GM12878 (cell line): ENCODE measurements around the gene MSH5. TPM values are rescaled to one million over a fixed set of nuclear protein-coding genes. Genes with fewer than 3 reads are reported as not detected.

ENCODE experiments used
- ATF3 ChIP-seq: IDR thresholded peaks from 2 replicates; pipeline ENCODE4 v1.6.1; 2011; ENCODE audit warnings: low read depth, mild to moderate bottlenecking, low read length, moderate library complexity, borderline replicate concordance; ENCODE audit errors: extremely low read depth
- ATF7 ChIP-seq: fragments of 450-650 bp; IDR thresholded peaks from 2 replicates; pipeline ENCODE4 v1.6.1; 2016; ENCODE audit warnings: low read depth, mild to moderate bottlenecking
- BCL3 ChIP-seq: IDR thresholded peaks from 2 replicates; pipeline ENCODE4 v1.6.1; 2011; ENCODE audit warnings: borderline replicate concordance, low read depth, mild to moderate bottlenecking, moderate library complexity, low read length; ENCODE audit not compliant: insufficient read depth, poor library complexity, severe bottlenecking
- BCLAF1 ChIP-seq: fragments of 450-650 bp; IDR thresholded peaks from 2 replicates; pipeline ENCODE4 v1.6.1; 2017; ENCODE audit warnings: antibody characterized with exemption, mild to moderate bottlenecking, moderate library complexity
- CEBPB ChIP-seq, 2 experiments: fragments of 150-350 bp in 1 of 2; IDR thresholded peaks; 2 replicates each; pipeline ENCODE4 v1.6.1; 2012 to 2014; ENCODE audit warnings: low read depth in 2 of 2, low read length in 2 of 2, borderline replicate concordance in 1 of 2, inconsistent platforms in 1 of 2
- CEBPZ ChIP-seq: fragments of 150-350 bp; IDR thresholded peaks from 2 replicates; pipeline ENCODE4 v1.6.1; 2016; ENCODE audit warnings: low read depth, low read length
- CHD2 ChIP-seq: IDR thresholded peaks from 2 replicates; pipeline ENCODE4 v1.6.1; 2011; ENCODE audit warnings: low read depth, low read length, improper control_type of control experiment, borderline replicate concordance
- CREB1 ChIP-seq: IDR thresholded peaks from 2 replicates; pipeline ENCODE4 v1.6.1; 2012; ENCODE audit warnings: low read depth, mild to moderate bottlenecking, inconsistent platforms
- CTCF ChIP-seq, 3 experiments: IDR thresholded peaks in 2 of 3; conservative IDR thresholded peaks in 1 of 3; 2 replicates each; pipeline ENCODE4 v1.5.1; 2011; ENCODE audit warnings: low read depth in 3 of 3, low read length in 3 of 3, mild to moderate bottlenecking in 3 of 3, control low read depth in 2 of 3, moderate library complexity in 2 of 3, inconsistent platforms in 1 of 3, mixed read lengths in 1 of 3; ENCODE audit not compliant: control insufficient read depth in 2 of 3, insufficient read depth in 1 of 3; ENCODE audit errors: extremely low read depth in 1 of 3
- HDAC6 ChIP-seq: fragments of 200-600 bp; sonication (generic); IDR thresholded peaks from one replicate; pipeline ENCODE4 v1.8.0; 2017; ENCODE audit warnings: antibody characterized with exemption; ENCODE audit not compliant: unreplicated experiment
- IKZF1 ChIP-seq: fragments of 450-650 bp; conservative IDR thresholded peaks from 2 replicates; pipeline ENCODE4 v1.6.1; 2017; ENCODE audit warnings: antibody characterized with exemption, mild to moderate bottlenecking
- SREBF1 ChIP-seq: IDR thresholded peaks from 2 replicates; pipeline ENCODE4 v1.6.1; 2012; ENCODE audit warnings: mild to moderate bottlenecking, low read length
- ZBED1 ChIP-seq: IDR thresholded peaks from 2 replicates; pipeline ENCODE4 v1.6.1; 2016; ENCODE audit warnings: borderline replicate concordance
- ZBTB4 ChIP-seq: fragments of 450-650 bp; formaldehyde crosslinking; IDR thresholded peaks from 2 replicates; pipeline ENCODE4 v1.4.0; 2022; ENCODE audit warnings: mild to moderate bottlenecking, moderate library complexity
- ZNF24 ChIP-seq: fragments of 450-650 bp; IDR thresholded peaks from 2 replicates; pipeline ENCODE4 v1.6.1; 2017; ENCODE audit warnings: antibody characterized with exemption, mild to moderate bottlenecking
- ZSCAN29 ChIP-seq: fragments of 450-650 bp; IDR thresholded peaks from 2 replicates; pipeline ENCODE4 v1.6.1; 2017; ENCODE audit warnings: mild to moderate bottlenecking, moderate library complexity
- polyA plus RNA-seq, 11 experiments: library from polyadenylated mRNA; depleted of rRNA in 4 of 11; unstranded in 6 of 11; stranded (reverse) in 5 of 11; fragments of >200 nt; fragmentation: Nextera tagmentation in 4 of 11; fragmentation: Illumina TruSeq in 1 of 11; extraction: Ambion mirVana in 4 of 11; extraction: Trizol in 1 of 11; gene quantifications; 1 replicate in 1 of 11; 2 replicates in 10 of 11; pipeline versions ENCODE4 v1.2.1 to v1.2.3, GENCODE V29; 2011 to 2016; ENCODE audit warnings: inconsistent platforms in 2 of 11, missing spikeins in 2 of 11, low read depth in 1 of 11
- total RNA-seq, 4 experiments: library from RNA; depleted of rRNA in 3 of 4; stranded (reverse); fragments of >200 nt in 3 of 4; fragmentation: Illumina TruSeq in 1 of 4; extraction: Trizol in 1 of 4; gene quantifications; 2 replicates each; pipeline versions ENCODE4 v1.2.1 to v1.2.3, GENCODE V29; 2013 to 2021

The MSH5 gene
- total and polyA plus RNA-seq, 10 of the 15 experiments (the other 5 are each of a cell fraction or from before 2014, with no cell fraction given), result 9.1 to 52.7 (median 30.0) TPM

GRCh38 chr6:31729515-31729978 lies 10.3 kb upstream of the MSH5 start (continued):
- TF ChIP-seq BCL3 (peak; percentile 51), ZBED1 (no peak), ATF3 (no peak), HDAC6 (no peak), IKZF1 (peak; percentile 35; the same call in 1 of the 2 replicates), CREB1 (no peak), BCLAF1 (no peak), CTCF (IDR thresholded peaks at IDR 0.05 in 2 of 3, conservative IDR thresholded peaks at IDR 0.05 in 1 of 3; ENCODE audit: control insufficient read depth in 2 of 3, extremely low read depth in 1 of 3, insufficient read depth in 1 of 3, low read depth in 3 of 3, low read length in 3 of 3) (peak in 2 of 3 experiments; percentile 84 to 94; a peak in 3 of 6 replicates), SREBF1 (no peak), ATF7 (no peak), CHD2 (peak; percentile 42; the same call in 1 of the 2 replicates), ZSCAN29 (no peak), CEBPB (IDR thresholded peaks at IDR 0.05; ENCODE audit: borderline replicate concordance in 1 of 2, low read depth in 2 of 2, low read length in 2 of 2) (no peak), CEBPZ (no peak), ZNF24 (no peak), ZBTB4 (CRISPR knock-in tag) (no peak)
